Limb (tissue), 2 donors: ENCODE data around the gene PDZK1IP1.
"Not testable (repeated sequence)": the region's sequence is repeated elsewhere in the genome, so short reads cannot be mapped to it uniquely, and the experiment has no call there.

Experiments
- DNase-seq, 2 donors: peaks; one replicate each; pipeline ENCODE4 v3.0.0-alpha.2; 2016; ENCODE audit errors: extremely low spot score in 2 of 2

Gene PDZK1IP1

DNA sequence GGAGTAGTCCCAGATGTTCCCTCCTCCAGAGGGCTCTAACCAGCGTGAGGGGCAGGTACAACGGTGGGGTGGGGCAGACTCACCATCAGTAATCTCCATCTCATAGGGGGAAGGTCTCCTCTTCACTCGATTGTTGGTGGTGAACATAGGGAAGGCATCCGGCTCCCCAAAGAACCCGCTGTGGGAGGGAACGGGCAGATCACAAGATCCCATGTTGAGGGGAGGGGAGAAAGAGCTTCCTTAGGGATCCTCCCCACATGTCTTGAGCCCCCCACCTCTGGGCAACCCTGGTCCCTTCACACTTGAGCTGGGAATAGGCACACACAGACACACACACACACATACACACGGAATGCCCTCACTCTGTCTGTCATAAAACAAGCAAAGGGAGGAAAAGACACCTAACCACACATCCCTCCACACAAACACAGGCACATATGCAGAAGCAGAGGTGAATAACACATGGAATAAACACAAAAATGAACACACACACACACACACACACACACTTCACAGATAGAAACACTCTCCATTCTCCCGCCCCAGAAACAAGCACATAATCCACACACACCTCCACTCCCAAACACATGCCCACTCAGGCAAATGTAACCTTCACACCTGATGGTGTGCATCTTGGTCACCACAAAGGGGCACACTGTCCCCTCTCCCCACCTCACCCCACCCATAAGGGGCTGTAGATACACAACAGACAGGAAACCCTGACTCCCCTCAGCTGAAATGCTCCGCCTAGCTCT is 34.3 kb upstream of the PDZK1IP1 start:
- no peak for DNase-seq

DNA sequence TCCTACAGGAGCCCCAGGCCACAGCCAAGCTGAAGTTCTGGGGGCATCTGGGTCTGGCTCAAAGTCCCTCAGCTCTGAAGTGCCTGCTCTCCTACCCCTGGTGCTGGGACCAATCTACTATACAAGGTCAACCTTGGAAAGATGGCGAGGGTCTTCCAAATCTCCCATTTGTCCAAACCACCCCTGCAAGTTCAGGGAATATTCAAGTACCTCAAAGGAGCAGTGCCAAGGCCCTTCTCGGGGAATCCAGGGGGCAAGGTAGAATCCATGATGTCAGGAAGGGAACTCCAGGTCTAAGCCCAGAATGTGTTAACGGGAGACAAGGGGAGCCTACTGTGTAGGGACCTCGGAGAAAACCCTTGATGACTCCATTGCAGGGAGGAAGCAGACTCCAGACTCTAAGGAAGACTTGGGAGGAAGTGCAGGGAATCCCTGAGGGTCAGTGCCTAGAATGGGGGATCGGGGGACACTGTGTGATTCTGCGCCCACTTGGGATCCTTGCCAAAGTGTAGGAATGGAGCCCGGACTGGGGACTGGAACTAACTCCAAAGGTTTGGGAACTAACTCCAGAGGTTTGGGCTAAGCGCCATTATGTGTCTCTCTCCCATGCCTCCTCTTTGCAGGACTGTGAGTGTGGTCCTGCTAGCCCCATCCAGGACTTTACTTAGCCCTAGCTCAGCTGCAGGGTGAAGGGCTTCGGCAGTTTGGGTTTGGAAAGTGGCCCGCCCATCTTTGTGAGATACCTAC is 33.5 kb upstream of the PDZK1IP1 start:
- DNase-seq, result no peak

DNA sequence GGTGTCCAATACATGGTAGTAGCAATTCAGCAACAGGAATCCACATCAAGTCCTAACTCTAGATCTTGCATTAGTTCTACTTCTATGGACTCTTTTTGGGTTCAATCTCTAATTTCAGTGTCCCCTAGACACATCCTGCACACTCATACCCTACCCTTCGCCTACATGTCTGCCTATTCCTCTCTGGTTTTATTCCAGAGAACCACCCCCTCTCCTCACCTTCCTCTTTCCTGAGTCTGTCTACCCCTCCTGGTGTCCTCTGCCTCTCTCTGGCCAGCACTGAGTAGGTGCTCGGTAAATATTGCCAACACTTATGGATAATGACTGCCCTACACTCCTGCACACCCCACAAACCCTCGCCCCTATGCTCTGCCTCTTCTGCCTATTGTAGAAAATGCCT is 32.6 kb upstream of the PDZK1IP1 start:
- no peak for DNase-seq

DNA sequence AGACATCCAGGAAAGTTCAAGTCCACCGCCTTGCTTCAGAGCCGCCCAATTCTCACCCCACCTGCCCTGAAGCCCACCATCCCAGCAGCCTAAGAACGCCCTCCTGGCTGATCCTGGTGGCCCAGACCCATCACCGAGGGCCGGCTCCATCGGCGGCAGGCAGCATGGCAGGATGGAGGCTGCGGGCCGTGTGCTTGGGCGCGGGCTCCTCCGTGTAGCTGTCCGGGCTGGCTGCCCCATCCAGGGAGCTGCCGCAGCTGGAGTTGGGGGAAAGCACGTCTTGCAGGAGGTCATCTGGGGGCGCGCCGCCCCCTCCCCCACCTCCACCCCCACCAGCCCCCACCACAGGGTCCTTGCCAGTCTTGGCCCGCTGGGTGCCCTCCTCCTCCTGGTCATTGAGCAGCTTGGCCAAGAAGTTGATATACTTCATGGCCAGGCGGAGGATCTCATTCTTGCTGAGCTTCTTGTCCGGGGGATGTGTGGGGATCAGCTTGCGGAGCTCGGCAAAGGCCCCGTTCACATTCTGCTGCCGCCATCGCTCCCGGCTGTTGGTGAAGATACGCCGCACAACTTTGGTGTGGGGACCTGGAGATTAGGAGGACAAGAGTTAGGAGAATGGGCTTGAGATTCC is 29.9 kb upstream of the PDZK1IP1 start:
- no peak for DNase-seq

DNA sequence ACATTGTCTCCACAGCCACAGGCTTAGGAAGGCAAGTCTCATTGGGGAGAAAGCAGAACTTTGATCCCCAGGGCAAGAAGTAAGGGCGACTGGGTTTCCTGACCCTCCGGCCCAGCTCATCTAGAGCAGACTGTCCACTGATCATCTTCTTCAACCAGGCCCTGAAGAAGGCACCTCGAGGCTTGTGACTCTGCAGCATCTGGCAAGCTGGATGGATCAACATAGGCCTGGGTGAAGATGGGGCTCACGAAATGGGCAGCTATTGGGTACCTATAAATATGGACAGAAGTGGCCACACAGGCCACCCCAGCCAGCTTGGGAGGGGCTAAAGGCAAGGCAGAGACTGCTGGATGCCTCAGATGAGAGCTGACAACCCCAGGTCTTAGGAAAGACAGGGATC is 29.2 kb upstream of the PDZK1IP1 start:
- no peak for DNase-seq

DNA sequence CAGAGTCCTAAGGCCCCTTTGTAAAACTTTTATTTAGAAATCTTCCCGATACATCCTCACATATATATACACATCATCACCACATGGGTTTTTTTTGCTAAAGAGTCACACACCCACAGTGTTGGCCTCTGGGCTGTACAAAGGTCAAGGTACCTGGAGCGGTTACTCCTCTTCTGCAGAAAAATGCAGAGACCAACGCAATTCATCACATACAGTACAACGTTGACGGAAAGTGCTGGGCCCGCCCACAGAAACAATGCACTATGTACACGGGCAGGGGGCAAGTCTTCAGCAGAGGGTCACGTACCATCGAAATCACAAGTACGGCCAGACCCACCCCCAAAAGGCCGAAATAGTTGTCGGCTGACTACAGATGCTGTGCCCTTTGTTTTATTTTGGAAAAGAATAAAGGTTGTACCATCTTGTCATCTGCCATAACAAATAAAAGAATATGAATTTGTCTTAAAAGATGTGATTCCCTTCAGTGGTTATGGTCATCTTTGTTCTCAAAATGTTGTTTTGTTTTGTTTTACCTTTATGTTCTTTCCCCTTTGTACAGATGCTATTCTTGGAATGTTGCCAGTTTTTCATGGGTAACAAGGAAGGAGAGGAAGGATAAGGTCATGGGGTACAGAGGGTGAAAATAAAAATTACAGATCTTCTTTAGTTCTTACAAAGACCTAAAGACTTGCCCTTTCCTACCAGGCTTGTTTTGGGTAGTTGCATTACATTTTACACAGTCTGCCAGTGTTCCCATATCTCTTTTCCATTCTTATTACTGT is 26.6 kb upstream of the PDZK1IP1 start:
- no peak for DNase-seq

DNA sequence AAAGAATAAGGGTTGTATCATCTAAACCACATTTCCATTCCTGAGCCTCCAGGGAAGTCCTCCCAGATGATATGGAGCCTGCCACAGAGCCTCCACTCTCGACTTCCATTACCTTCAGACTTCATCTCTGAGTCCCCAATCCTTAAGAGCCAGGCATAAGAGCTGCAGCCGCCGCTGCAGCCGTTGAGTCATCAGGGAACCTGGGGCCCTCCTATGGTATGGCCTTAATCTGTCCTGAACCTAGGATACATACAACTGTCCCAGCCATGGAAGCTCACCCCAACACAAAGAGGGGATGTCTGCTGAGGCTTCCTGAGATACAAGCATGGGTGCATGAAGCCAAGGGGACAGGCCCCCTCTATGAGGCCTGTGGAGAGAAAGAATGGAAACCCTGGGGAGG is 25.9 kb upstream of the PDZK1IP1 start:
- DNase-seq, result no peak

DNA sequence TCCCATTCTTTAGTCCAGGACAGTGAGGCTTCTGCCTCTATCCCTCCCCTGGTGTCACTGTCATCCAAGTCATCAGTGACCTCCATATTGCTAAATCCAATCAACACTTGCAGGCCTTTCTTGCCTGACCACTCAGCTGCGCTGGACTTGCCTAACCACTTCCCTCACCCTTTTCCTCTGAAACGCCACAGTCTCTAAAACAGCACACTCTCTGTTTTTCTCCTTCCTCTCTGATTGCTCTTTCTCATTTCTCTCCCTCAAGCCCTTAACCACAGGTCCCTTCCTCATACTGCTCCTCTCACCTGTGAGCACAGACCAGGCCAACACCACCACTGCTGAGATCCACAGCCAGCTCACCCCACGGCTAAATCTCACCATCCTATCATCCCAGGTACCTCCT is 24.7 kb upstream of the PDZK1IP1 start:
- DNase-seq, result no peak

DNA sequence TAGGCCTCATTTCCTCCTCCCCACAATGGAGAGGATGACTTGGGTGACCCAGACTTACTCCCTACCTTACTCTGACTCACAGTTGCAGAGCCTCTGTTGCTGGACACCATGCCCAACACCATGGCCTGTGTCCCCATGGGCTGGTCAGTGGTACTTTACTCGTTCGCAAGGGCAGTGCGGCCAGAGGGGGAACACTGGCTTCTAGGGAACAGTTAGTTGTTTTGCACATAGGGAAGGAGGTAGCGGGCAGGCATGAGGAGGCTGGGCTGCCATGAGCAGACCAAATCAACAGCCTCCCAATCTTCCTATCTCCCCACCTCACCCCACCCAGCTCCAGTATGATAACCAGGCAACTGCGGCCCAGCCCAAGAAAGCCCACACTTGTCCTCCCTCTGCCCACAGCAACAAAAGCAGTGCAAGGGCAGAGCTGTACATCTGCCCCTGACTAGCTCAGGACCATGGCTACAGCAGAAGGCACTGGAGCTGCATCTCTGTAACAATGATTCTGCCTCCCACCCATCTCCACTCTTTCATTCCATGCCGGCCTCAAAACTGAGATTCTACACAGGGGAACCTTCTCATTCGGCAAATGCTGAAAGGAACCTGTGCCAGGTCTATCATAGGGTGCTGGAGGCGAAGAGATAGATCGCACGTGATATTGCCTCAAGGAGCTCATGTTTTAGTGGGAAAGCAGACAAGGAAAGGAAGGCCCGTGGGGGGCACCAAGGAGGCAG is 23.6 kb upstream of the PDZK1IP1 start:
- DNase-seq, result no peak

DNA sequence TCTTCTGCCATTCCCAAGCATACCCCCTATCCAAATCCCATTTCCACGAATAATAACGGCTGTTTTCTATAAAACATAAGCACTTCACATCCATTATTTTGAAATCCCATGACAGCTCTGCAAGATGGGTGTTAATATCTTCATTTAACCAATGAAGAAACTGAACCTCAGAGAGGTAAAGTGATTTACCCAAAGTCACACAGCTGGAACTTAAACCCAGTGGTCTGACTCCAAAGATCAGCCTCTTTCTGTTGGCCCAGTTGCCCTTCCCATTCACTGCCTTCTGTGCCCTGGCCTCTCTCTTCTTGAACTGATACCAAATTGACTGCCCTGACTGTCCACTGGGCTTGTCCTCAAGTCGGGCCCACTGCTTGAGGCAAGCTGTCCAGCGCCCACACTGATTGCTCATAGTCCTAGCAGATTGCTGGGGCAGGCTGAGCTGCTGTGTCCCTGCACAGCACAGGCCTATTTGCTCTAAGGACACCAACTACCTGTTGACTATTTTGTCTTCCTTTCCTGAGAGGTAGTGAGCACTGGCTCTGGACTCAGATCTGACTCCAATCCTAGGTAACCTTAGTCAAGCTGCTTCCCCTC is 22.9 kb upstream of the PDZK1IP1 start:
- no peak for DNase-seq

DNA sequence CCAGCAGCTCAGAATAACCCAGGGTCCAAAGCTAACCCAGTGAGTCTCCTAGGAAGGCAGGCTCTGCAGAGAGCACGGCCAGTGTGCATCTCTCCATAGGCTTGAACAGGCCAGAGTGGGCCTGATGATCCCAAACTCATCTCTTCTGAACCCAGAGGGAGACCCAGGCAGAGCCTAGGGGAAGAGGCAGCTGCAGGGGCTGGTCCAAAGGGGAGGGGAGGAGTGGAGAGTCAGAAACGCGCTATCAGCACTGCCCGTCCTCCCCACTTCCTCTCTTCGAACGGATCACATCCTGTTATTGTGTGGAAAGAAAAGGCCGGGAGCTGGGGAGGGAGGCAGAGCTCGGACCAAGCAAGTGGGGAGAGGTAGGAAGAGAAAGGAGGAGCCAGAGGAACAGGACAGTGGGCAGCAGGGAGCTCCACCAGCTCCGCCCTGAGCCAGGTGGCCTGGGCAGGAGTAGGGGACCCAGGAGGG is 22.0 kb upstream of the PDZK1IP1 start:
- DNase-seq, result no peak

DNA sequence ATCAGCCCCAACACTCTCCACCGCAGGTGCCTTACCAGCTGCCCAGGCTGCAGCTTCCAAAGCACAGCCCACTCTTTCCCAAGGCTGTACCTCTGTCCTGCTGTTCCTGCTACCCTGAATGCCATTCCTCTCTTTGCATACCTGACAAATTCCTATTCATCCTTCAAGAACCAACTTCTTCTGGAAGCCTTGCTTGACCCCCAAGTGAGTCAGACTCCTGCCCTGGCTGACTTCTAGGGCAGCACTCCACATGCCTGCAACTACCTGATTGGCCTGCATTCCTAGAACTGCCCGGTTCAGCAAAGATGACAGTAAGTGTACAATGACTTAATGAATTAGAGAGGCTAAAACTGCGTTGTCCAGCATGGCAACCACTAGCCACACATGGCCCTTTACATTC is 20.8 kb upstream of the PDZK1IP1 start:
- no peak for DNase-seq

DNA sequence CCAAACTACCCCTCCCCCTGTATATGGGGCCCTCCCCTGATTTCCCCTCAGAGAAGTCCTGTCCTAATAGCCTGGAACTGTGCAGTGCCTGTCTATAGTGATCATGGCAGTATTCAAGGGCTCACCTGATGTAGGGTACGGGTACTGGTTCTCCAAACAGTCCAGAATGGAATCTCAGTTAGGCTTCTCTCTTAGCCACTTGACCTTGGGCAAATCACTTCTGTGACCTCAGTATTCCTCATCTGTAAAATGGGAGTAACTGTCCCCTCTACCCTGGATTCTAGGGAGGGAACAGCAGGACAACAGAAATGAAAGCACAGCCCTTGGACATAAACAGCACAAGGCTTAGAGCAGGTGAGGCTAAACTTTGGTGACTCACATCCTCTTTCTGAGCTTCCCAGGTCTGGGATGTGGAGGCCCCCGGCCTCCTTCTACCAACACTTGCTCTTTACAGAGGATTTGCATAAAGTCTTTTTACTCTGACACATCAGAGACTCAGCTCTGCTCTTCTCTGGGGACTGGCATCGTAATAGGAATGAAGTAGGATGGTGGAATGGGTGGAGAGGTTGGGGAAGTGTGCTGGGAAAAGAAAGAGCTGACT is 20.0 kb upstream of the PDZK1IP1 start:
- DNase-seq, result no peak

DNA sequence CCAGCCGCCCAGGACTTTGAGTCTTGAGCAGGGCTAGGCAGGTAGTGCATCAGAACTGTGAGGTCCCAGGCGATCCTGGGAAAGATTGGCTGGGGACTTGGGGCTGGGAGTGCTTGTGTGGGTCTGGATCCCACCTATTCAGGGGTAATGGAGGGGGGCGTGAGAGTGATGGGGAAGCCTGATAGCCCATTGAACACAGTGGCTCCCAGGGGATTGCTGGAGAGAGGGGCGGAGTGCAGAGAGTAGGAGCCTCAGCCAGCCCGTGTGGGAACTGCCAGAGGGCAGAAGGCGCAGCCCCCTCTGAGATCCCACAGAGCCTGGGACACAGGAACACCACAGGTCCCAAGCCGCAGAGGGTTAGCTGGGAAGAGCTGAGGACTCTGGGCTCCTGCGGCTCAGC is 19.3 kb upstream of the PDZK1IP1 start:
- DNase-seq, result no peak

DNA sequence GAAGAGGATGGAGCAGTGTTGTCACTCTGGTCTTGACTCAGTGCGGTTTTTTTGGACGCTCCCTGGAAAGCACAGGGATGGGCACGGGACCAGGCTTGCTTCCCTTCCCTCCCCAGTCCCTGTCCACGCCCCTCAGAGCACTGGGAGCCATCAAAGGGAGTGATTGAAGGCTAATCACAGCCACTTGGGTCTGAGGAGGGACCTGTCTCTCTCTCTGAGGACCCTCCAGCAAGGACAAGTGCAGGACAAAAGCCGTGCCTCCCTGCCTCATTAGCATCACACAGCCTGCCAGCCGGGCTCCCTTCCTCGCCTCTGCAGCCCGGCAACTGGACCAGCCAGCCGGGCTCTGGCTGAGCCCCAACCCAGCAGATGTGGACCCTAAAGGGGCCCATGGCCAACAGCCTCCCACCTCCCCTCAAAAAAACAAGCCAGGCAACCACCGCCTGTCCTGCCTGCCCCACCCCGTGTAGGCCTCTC is 18.6 kb upstream of the PDZK1IP1 start:
- DNase-seq, result no peak

DNA sequence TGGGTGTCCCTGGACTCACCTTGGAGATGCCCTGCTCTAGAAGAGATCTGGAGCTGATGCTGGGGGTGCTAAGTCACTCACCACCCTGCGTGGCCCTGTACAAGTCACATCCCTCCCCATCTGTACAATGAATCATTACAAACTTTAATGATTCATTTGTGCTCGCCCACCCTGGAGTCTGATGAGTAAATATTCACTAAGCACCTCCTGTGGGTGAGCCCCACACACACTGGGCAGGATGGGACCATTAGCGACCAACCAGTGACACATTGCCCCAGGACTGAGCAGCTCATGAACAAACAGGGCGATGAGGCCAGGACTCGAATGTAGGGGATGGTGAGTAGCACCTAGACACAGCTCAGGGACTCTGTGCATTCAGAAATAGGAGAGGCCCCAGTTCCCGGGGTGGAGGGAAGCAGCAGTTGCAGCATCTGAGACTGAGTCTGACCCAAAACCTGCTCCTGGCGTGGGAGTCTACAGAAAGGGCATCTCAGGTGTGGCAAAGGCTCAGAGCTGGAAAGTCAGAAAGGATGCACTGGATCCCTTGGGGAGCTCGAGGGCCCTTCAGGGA is 18.1 kb upstream of the PDZK1IP1 start:
- no peak for DNase-seq

DNA sequence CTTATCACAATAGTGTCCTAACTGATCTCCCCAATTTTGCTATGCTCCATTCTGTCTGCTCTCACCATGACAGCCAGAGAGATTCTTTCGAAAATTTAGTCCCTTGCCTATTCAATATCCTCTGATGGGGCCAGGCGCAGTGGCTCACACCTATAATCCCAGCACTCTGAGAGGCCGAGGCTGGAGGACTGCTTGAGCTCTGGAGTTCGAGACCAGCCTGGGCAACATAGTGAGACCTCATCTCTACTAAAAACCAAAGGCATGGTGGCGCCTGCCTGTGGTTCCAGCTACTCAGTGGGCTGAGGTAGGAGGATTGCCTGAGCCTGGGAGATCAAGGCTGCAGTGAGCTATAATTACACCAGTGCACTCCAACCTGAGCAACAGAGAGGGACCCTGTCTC is 16.1 kb upstream of the PDZK1IP1 start:
- no peak for DNase-seq

DNA sequence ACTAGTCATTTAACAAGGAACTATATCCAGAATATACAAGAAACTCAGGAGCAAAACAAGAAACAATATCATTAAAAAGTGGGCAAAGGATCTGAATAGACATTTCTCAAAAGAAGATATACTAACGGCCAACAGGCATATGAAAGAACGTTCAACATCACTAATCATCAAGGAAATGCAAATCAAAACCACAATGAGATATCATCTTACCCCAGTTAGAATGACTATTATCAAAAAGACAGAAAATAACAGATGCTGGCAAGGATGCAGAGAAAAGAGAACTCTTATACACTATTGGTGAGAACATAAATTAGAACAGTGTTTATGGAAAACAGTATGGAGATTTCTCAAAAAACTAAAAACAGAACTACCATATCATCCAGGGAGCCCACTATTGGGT is 13.7 kb upstream of the PDZK1IP1 start:
- not testable (repeated sequence) for DNase-seq

DNA sequence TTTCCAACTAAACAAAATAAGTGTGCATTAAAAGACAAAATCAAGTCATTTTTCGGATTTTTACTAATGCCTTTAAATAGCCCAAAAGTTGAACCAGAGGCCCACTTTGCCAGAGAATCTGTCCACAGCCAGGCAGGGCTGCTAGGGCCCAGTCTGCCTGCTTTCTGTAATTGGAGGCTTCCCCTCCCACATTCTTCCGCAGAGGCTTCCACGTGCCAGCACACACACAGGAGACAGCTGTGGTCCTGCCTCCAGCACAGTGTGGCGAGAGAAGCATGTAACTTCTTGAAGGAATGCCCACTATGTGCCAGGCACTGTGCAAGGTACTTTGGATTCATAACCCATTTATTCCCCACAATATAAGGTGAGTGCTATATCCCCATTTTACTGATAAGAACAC is 11.3 kb upstream of the PDZK1IP1 start:
- DNase-seq, result no peak

DNA sequence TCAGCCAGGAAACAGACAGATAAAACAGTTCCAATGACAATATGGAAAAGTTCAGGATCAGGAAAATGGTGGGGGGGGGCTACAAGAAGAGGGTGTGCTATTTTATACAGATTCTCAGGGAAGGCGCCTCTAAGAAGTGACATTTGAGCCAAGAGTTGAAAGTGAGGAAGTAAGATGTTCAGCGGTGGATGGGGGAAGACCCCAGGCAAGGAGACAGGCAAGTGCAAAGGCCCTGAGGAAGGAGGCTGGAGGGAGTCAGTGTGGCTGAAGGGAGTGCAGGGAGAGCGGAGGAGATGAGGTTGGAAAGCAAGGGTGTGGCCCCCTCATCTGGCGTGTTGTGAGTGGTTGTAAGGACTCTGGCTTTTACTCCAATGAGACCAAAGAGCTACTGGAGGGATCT is 8.4 kb upstream of the PDZK1IP1 start:
- no peak for DNase-seq
